ENCODE measurements around the gene C6orf132. TPM values are rescaled to one million over a fixed set of nuclear protein-coding genes. Genes with fewer than 3 reads are reported as not detected.
"Not testable (repeated sequence)": the region's sequence is repeated elsewhere in the genome, so short reads cannot be mapped to it uniquely, and the experiment has no call there.

The C6orf132 gene
- total and polyA plus RNA-seq, 2 donors from 2014 or later: 5.6 to 42.7 TPM

DNA sequence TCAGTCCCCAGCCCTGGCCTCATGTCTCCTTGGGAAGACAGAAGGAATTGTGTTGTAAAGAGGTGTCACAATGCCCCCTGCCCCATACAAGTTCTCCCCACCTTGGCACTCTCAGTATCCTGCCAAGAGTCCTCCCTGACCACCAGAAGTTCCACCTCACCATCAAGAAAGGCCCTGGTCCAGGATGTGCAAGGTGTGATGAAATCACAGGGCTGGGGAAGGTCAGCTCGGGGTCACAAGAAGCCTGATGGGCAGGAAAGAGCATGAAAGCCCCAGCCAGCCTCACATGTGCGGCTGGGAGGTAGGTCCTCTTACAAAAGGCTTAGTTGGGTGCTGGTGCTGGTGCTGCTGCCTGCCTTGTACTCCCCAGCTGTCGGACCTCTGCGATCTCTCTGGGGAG lies 12.9 kb upstream of the C6orf132 start:
- TF ChIP-seq, protein P1, sequence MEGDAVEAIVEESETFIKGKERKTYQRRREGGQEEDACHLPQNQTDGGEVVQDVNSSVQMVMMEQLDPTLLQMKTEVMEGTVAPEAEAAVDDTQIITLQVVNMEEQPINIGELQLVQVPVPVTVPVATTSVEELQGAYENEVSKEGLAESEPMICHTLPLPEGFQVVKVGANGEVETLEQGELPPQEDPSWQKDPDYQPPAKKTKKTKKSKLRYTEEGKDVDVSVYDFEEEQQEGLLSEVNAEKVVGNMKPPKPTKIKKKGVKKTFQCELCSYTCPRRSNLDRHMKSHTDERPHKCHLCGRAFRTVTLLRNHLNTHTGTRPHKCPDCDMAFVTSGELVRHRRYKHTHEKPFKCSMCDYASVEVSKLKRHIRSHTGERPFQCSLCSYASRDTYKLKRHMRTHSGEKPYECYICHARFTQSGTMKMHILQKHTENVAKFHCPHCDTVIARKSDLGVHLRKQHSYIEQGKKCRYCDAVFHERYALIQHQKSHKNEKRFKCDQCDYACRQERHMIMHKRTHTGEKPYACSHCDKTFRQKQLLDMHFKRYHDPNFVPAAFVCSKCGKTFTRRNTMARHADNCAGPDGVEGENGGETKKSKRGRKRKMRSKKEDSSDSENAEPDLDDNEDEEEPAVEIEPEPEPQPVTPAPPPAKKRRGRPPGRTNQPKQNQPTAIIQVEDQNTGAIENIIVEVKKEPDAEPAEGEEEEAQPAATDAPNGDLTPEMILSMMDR (IDR thresholded peaks at IDR 0.05; ENCODE audit: borderline replicate concordance, extremely low read depth, insufficient read depth): no peak
- Histone ChIP-seq H3K4me1 (ENCODE audit: control insufficient read depth in 2 of 3, insufficient read depth in 2 of 3, low read depth in 1 of 3, low read length in 3 of 3) (no peaks in the 10 kb centered on the region), H3K27me3 (ENCODE audit: control insufficient read depth, insufficient read depth, low read length) (no peaks in the 10 kb centered on the region), H3K27ac (ENCODE audit: low read depth in 2 of 2, low read length in 2 of 2) (no peak overlapping the region), H3K9ac (ENCODE audit: low read length in 3 of 3) (no peak overlapping the region), H3K9me3 (ENCODE audit: control insufficient read depth in 2 of 3, insufficient read depth in 1 of 3, low read length in 3 of 3) (no peaks in the 10 kb centered on the region), H3K4me3 (ENCODE audit: low read length in 3 of 3) (no peak overlapping the region), H3K36me3 (ENCODE audit: control insufficient read depth in 2 of 3, insufficient read depth in 3 of 3, low read length in 3 of 3) (no peaks in the 10 kb centered on the region)
- FAIRE-seq (no peak), DNase-seq (no peak)
- intact Hi-C loops (cut with DNase I): no loop called here

DNA sequence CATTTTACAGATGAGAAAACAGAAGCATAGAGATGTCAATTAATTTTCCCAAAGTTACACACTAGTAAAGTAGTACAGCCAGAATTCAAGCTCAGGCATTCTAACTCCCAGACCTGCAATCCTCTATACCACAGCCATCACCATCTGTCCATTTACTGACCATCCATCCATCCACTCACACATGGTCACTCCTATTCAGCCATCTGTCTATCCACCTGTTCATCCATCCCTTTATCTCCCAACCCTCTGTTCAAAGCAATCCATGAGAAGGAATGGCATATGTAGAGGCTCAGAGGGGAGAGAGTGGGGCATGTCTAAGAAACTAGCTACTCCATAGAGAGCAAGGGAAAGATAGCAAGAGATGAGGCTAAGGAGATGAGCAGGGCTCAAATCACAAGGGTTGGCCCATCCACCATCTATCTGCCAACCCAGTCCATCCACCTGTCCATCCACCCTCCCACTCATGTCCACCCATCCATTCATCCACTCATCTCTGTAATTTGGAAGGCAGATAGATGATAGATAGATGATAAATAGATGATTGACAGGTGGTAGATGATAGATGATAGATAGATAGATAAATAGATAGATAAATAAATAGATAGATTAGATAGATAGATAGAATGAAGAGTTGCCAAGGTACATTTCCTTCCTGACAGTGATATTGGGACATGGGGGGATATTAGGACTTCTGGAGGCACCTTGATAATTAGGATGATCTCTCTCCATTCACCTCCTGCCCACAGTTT lies 12.2 kb upstream of the C6orf132 start:
- intact Hi-C loops (cut with DNase I): no loop called here
- H3K4me1 ChIP-seq (ENCODE audit: control insufficient read depth in 2 of 3, insufficient read depth in 2 of 3, low read depth in 1 of 3, low read length in 3 of 3): no peaks in the 10 kb centered on the region
- H3K27me3 ChIP-seq (ENCODE audit: control insufficient read depth, insufficient read depth, low read length): no peaks in the 10 kb centered on the region
- TF ChIP-seq, protein P1 (IDR thresholded peaks at IDR 0.05; ENCODE audit: borderline replicate concordance, extremely low read depth, insufficient read depth): no peak
- H3K9me3 ChIP-seq (ENCODE audit: control insufficient read depth in 2 of 3, insufficient read depth in 1 of 3, low read length in 3 of 3): no peaks in the 10 kb centered on the region
- H3K27ac ChIP-seq (ENCODE audit: low read depth in 2 of 2, low read length in 2 of 2): no peak overlapping the region
- no peak for FAIRE-seq
- DNase-seq: no peak
- no peaks in the 10 kb centered on the region for H3K36me3 ChIP-seq (ENCODE audit: control insufficient read depth in 2 of 3, insufficient read depth in 3 of 3, low read length in 3 of 3)
- H3K9ac ChIP-seq (ENCODE audit: low read length in 3 of 3): no peak overlapping the region
- no peak overlapping the region for H3K4me3 ChIP-seq (ENCODE audit: low read length in 3 of 3)

DNA sequence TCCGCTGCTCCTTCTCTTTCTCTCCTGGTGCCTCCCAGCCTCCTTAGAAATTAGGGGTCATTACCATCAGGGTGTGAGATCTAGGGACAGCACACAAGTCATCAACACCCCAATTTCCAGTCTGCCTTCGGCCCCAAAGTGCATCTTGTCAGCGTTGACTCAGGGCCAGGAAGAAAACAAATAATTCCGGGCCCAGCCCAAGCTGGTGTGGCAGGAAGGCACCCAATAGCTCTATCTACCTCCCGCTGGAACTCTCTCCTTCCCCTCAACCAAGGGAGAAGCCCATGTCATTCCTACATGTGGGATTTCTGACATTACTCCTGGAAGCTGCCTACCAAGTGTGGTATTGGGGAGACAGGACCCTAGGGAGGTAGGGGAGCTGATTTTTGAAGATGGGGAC lies 11.5 kb upstream of the C6orf132 start:
- no peaks in the 10 kb centered on the region for H3K4me1 ChIP-seq (ENCODE audit: control insufficient read depth in 2 of 3, insufficient read depth in 2 of 3, low read depth in 1 of 3, low read length in 3 of 3)
- FAIRE-seq (no peak), DNase-seq (no peak)
- H3K27me3 ChIP-seq (ENCODE audit: control insufficient read depth, insufficient read depth, low read length): no peaks in the 10 kb centered on the region
- TF ChIP-seq, protein P1 (IDR thresholded peaks at IDR 0.05; ENCODE audit: borderline replicate concordance, extremely low read depth, insufficient read depth): no peak
- no peaks in the 10 kb centered on the region for H3K36me3 ChIP-seq (ENCODE audit: control insufficient read depth in 2 of 3, insufficient read depth in 3 of 3, low read length in 3 of 3)
- intact Hi-C loops (cut with DNase I): no loop called here
- no peak overlapping the region for H3K4me3 ChIP-seq (ENCODE audit: low read length in 3 of 3)
- H3K27ac ChIP-seq (ENCODE audit: low read depth in 2 of 2, low read length in 2 of 2): no peak overlapping the region
- no peak overlapping the region for H3K9ac ChIP-seq (ENCODE audit: low read length in 3 of 3)
- no peaks in the 10 kb centered on the region for H3K9me3 ChIP-seq (ENCODE audit: control insufficient read depth in 2 of 3, insufficient read depth in 1 of 3, low read length in 3 of 3)

DNA sequence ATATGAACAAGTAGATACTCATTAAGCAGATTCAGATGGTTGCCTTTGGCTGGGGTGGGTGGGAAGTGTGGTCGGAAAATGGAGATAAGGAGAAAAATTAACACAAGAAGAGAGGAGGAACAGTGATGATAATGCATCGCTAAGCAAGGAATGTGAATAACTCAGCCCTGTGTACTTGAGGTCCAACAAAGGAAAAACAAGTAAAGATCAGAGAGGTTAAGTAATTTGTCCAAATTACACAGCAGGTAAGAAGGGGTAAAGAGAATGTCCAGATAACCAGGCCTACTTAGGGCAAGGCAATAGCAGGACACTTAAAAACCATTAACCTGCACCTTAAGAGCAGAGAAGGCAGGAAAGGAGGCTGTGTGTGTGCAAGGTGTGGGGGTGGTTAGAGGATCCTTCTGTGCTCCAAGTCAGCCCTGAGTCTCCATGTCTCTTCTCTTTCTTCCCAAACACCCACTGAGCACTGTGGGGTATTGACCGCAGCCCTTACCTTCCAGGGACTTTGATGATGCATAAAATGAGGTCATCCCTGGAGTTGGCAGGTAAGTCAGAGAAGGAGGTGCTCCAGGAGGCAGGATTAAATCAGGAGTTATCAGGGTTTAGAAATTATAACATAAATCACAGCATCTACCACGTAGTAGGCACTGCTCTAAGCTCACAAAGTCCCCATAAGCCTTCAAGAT lies 10.3 kb upstream of the C6orf132 start:
- FAIRE-seq; H3K9ac ChIP-seq (ENCODE audit: low read length in 3 of 3); H3K4me1 ChIP-seq (ENCODE audit: control insufficient read depth in 2 of 3, insufficient read depth in 2 of 3, low read depth in 1 of 3, low read length in 3 of 3); H3K36me3 ChIP-seq (ENCODE audit: control insufficient read depth in 2 of 3, insufficient read depth in 3 of 3, low read length in 3 of 3); H3K27me3 ChIP-seq (ENCODE audit: control insufficient read depth, insufficient read depth, low read length); H3K4me3 ChIP-seq (ENCODE audit: low read length in 3 of 3); H3K27ac ChIP-seq (ENCODE audit: low read depth in 2 of 2, low read length in 2 of 2); intact Hi-C loops (cut with DNase I); DNase-seq; H3K9me3 ChIP-seq (ENCODE audit: control insufficient read depth in 2 of 3, insufficient read depth in 1 of 3, low read length in 3 of 3): not testable (repeated sequence)
